HepG2 (cell line): ENCODE results near the gene TOP3B. TPM values are rescaled to one million over a fixed set of nuclear protein-coding genes. Genes with fewer than 3 reads are reported as not detected.

Source experiments
- ATAC-seq: fragments of 200-7000 bp; cut with Tn5 transposase; 3 replicates; pipeline ENCODE4 v1.9.1; 2020; ENCODE audit warnings: mild to moderate bottlenecking, moderate library complexity
- BruUV-seq: library from RNA; stranded (reverse); fragments of 400-500 nt; replicated peaks from 2 replicates; lab custom pipeline; 2021; lab: Mats Ljungman, UMichigan
- CTCF ChIA-PET: fragments of 300-600 bp; formaldehyde crosslinking; extraction: SDS; loops from one replicate; lab custom pipeline; 2021; ENCODE audit warnings: low total read pairs, inconsistent platforms, low intra/inter-chr PET ratio; lab: Yijun Ruan, JAX
- POLR2A ChIA-PET: fragments of 350-600 bp; sonication (Branson Sonifier 250); formaldehyde crosslinking; loops from one replicate; lab custom pipeline; 2020; ENCODE audit warnings: antibody characterized with exemption, inconsistent platforms; lab: Yijun Ruan, JAX
- DNase-seq: peaks from one replicate; pipeline ENCODE4 v3.0.0-alpha.2; 2015; ENCODE audit warnings: low spot score
- FAIRE-seq: peaks from 3 replicates; lab custom pipeline; 2011; peaks lifted over from hg19 to GRCh38; lab: Jason Lieb, UNC
- H2AFZ ChIP-seq: one replicate; pipeline ENCODE4 v1.6.1; 2011; ENCODE audit warnings: low read length, inconsistent platforms
- H3K27ac ChIP-seq: fragments of 300-600 bp; 3 replicates; pipeline ENCODE4 v1.8.0; 2011; ENCODE audit warnings: mixed run types, mild to moderate bottlenecking, mixed read lengths, low read length, inconsistent platforms; ENCODE audit not compliant: insufficient read depth; ENCODE audit errors: extremely low read length
- H3K27me3 ChIP-seq, 2 experiments: fragments of 200-600 bp in 1 of 2; 2 replicates in 1 of 2; 3 replicates in 1 of 2; pipeline versions ENCODE4 v1.6.0 to v1.8.0; 2011; ENCODE audit warnings: low read length in 2 of 2, mild to moderate bottlenecking in 2 of 2, moderate library complexity in 2 of 2, inconsistent platforms in 1 of 2; ENCODE audit not compliant: insufficient read depth in 2 of 2, control insufficient read depth in 1 of 2
- H3K36me3 ChIP-seq, 2 experiments: fragments of 200-600 bp in 1 of 2; replicated peaks in 1 of 2; 2 replicates in 1 of 2; 3 replicates in 1 of 2; pipeline versions ENCODE4 v1.5.1 to v1.8.0; 2011; ENCODE audit warnings: low read length in 2 of 2, inconsistent platforms in 1 of 2; ENCODE audit not compliant: insufficient read depth in 2 of 2, control insufficient read depth in 1 of 2
- H3K4me1 ChIP-seq: 2 replicates; pipeline ENCODE4 v1.5.1; 2012; ENCODE audit warnings: low read length, inconsistent platforms; ENCODE audit not compliant: insufficient read depth
- H3K4me2 ChIP-seq: 2 replicates; pipeline ENCODE4 v1.6.0; 2011; ENCODE audit warnings: low read depth, low read length, inconsistent platforms
- H3K4me3 ChIP-seq, 3 experiments: fragments of 200-600 bp in 1 of 3; sonication (generic), shearing (Covaris generic) in 1 of 3; replicated peaks in 1 of 3; 2 replicates each; pipeline ENCODE4 v1.5.1; 2011 to 2016; ENCODE audit warnings: low read length in 3 of 3, inconsistent platforms in 2 of 3, low read depth in 2 of 3, mild to moderate bottlenecking in 2 of 3, control low read depth in 1 of 3, mixed read lengths in 1 of 3; ENCODE audit not compliant: insufficient read depth in 1 of 3
- H3K79me2 ChIP-seq: one replicate; pipeline ENCODE4 v1.6.1; 2011; ENCODE audit warnings: low read length, inconsistent platforms; ENCODE audit not compliant: insufficient read depth
- H3K9ac ChIP-seq: 2 replicates; pipeline ENCODE4 v1.6.0; 2011; ENCODE audit warnings: mild to moderate bottlenecking, low read depth, low read length, inconsistent platforms; ENCODE audit not compliant: insufficient read depth
- H3K9me3 ChIP-seq: 2 replicates; pipeline ENCODE4 v1.5.1; 2012; ENCODE audit warnings: mild to moderate bottlenecking, low read length
- H4K20me1 ChIP-seq: 2 replicates; pipeline ENCODE4 v1.6.0; 2011; ENCODE audit warnings: inconsistent platforms, mild to moderate bottlenecking, low read length, moderate library complexity; ENCODE audit not compliant: insufficient read depth
- CHD2 ChIP-seq: IDR thresholded peaks from 2 replicates; pipeline ENCODE4 v1.6.1; 2011; ENCODE audit warnings: low read depth, low read length, improper control_type of control experiment
- GTF3A ChIP-seq: sonication (generic); formaldehyde crosslinking; conservative IDR thresholded peaks from 2 replicates; pipeline ENCODE4 v1.4.0; 2020; ENCODE audit warnings: mild to moderate bottlenecking, missing genetic modification reagents
- ONECUT2 ChIP-seq: sonication (generic); formaldehyde crosslinking; IDR thresholded peaks from 2 replicates; pipeline ENCODE4 v1.4.0; 2020; ENCODE audit warnings: missing genetic modification reagents
- PCBP2 ChIP-seq: fragments of 200-400 bp; formaldehyde crosslinking; optimal IDR thresholded peaks from 2 replicates; pipeline ENCODE3; 2018; ENCODE audit warnings: low read length, low read depth; ENCODE audit not compliant: poor library complexity, severe bottlenecking
- PITX1 ChIP-seq: sonication (generic); formaldehyde crosslinking; IDR thresholded peaks from 2 replicates; pipeline ENCODE4 v1.5.1; 2020; ENCODE audit warnings: mild to moderate bottlenecking, missing genetic modification reagents
- PRDM4 ChIP-seq: sonication (generic); formaldehyde crosslinking; IDR thresholded peaks from 2 replicates; pipeline ENCODE4 v1.9.0; 2021; ENCODE audit warnings: missing genetic modification reagents, borderline replicate concordance
- REPIN1 ChIP-seq: sonication (generic); formaldehyde crosslinking; IDR thresholded peaks from 2 replicates; pipeline ENCODE4 v1.8.0; 2022; ENCODE audit warnings: missing genetic modification reagents, low read depth, mild to moderate bottlenecking, borderline replicate concordance
- ZBTB8A ChIP-seq: sonication (generic); formaldehyde crosslinking; IDR thresholded peaks from 2 replicates; pipeline ENCODE4 v1.4.0; 2020; ENCODE audit warnings: mild to moderate bottlenecking, low read depth, missing genetic modification reagents, borderline replicate concordance
- ZNF138 ChIP-seq: sonication (generic); formaldehyde crosslinking; IDR thresholded peaks from 2 replicates; pipeline ENCODE4 v1.5.0; 2020; ENCODE audit warnings: mild to moderate bottlenecking, low read depth, missing genetic modification reagents
- ZNF451 ChIP-seq: sonication (generic); formaldehyde crosslinking; IDR thresholded peaks from 2 replicates; pipeline ENCODE4 v1.5.0; 2020; ENCODE audit warnings: mild to moderate bottlenecking, missing genetic modification reagents
- ZNF614 ChIP-seq: IDR thresholded peaks from 2 replicates; pipeline ENCODE4 v1.6.1; 2018; ENCODE audit warnings: missing biosample characterization, missing genetic modification reagents, inconsistent platforms, borderline replicate concordance
- ZNF670 ChIP-seq: sonication (generic); formaldehyde crosslinking; IDR thresholded peaks from 2 replicates; pipeline ENCODE4 v1.8.0; 2022; ENCODE audit warnings: mild to moderate bottlenecking, missing genetic modification reagents, borderline replicate concordance
- ZNF792 ChIP-seq: IDR thresholded peaks from 2 replicates; pipeline ENCODE4 v1.6.1; 2016
- WGBS: methylation state at CpG from one replicate; pipeline ENCODE4 v1.1.6; 2017; ENCODE audit warnings: low lambda C conversion rate; 5-methylcytosine and 5-hydroxymethylcytosine counted together
- in situ Hi-C: cut with HindIII; loops from 2 replicates; pipeline ENCODE4 v1.10.0; 2017; ENCODE audit warnings: low pct_unique_long_range_greater_than_20kb; ENCODE audit not compliant: extremely low pct_ligation_motif_present
- intact Hi-C: fragments of 100-400 bp; cut with micrococcal nuclease; formaldehyde crosslinking; loops from one replicate; pipeline ENCODE4 v1.10.0; 2022; ENCODE audit not compliant: unreplicated experiment
- polyA plus RNA-seq, 8 experiments: library from polyadenylated mRNA; depleted of rRNA in 3 of 8; stranded (reverse) in 7 of 8; unstranded in 1 of 8; fragments of >200 nt; fragmentation: Illumina TruSeq in 4 of 8; extraction: Trizol in 4 of 8; gene quantifications; 2 replicates each; pipeline versions ENCODE4 v1.2.1 to v1.2.3, GENCODE V29; 2011 to 2016; ENCODE audit warnings: low read depth in 4 of 8, missing spikeins in 1 of 8, mixed read lengths in 1 of 8; ENCODE audit not compliant: insufficient read depth in 1 of 8
- total RNA-seq, 5 experiments: library from RNA; depleted of rRNA; stranded (reverse); fragments of >200 nt; fragmentation: Illumina TruSeq; extraction: Trizol; gene quantifications; 2 replicates each; pipeline ENCODE4 v1.2.3, GENCODE V29; 2016; ENCODE audit warnings: low read depth in 1 of 5
- TF ChIP-seq, protein P1 (sequence below): sonication (generic); formaldehyde crosslinking; IDR thresholded peaks from 2 replicates; pipeline ENCODE4 v1.9.0; 2021; ENCODE audit warnings: missing genetic modification reagents, borderline replicate concordance
- TF ChIP-seq, protein P2 (sequence below): sonication (generic); formaldehyde crosslinking; IDR thresholded peaks from 2 replicates; pipeline ENCODE4 v1.8.1; 2022; ENCODE audit warnings: mild to moderate bottlenecking, missing genetic modification reagents

Gene TOP3B
- total and polyA plus RNA-seq, 2 of the 13 experiments (the other 11 are each of a cell fraction or from before 2014, with no cell fraction given) = 28.5 to 29.7 TPM

- no peaks in the 10 kb centered on the region; a peak in 1 of 5 replicates for H3K36me3 ChIP-seq
- no peaks in the 10 kb centered on the region for H3K9me3 ChIP-seq
- no peak for FAIRE-seq
- POLR2A ChIA-PET = no interaction called here
- no peak overlapping the region for H2AFZ ChIP-seq
- WGBS = 89% methylated on average over 12 of the region's 20 CpGs
- in situ Hi-C loops = no loop called here
- peaks cover 14% of the 10 kb centered on the region for H3K4me1 ChIP-seq
- no peak overlapping the region for H3K4me2 ChIP-seq
- no peak for TF ChIP-seq ZNF451 (CRISPR knock-in tag)
- TF ChIP-seq REPIN1 (CRISPR knock-in tag) = no peak
- TF ChIP-seq ZNF670 (CRISPR knock-in tag) = no peak
- no peak for TF ChIP-seq PRDM4 (CRISPR knock-in tag)
- no peak for TF ChIP-seq CHD2
- no peak for TF ChIP-seq PCBP2
- no peak for TF ChIP-seq ZNF614 (CRISPR knock-in tag)
- no peak for TF ChIP-seq ONECUT2 (CRISPR knock-in tag)
- no peak for TF ChIP-seq ZBTB8A (CRISPR knock-in tag)
- TF ChIP-seq, protein P1, sequence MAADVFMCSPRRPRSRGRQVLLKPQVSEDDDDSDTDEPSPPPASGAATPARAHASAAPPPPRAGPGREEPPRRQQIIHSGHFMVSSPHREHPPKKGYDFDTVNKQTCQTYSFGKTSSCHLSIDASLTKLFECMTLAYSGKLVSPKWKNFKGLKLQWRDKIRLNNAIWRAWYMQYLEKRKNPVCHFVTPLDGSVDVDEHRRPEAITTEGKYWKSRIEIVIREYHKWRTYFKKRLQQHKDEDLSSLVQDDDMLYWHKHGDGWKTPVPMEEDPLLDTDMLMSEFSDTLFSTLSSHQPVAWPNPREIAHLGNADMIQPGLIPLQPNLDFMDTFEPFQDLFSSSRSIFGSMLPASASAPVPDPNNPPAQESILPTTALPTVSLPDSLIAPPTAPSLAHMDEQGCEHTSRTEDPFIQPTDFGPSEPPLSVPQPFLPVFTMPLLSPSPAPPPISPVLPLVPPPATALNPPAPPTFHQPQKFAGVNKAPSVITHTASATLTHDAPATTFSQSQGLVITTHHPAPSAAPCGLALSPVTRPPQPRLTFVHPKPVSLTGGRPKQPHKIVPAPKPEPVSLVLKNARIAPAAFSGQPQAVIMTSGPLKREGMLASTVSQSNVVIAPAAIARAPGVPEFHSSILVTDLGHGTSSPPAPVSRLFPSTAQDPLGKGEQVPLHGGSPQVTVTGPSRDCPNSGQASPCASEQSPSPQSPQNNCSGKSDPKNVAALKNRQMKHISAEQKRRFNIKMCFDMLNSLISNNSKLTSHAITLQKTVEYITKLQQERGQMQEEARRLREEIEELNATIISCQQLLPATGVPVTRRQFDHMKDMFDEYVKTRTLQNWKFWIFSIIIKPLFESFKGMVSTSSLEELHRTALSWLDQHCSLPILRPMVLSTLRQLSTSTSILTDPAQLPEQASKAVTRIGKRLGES (CRISPR knock-in tag) = no peak
- TF ChIP-seq, protein P2, sequence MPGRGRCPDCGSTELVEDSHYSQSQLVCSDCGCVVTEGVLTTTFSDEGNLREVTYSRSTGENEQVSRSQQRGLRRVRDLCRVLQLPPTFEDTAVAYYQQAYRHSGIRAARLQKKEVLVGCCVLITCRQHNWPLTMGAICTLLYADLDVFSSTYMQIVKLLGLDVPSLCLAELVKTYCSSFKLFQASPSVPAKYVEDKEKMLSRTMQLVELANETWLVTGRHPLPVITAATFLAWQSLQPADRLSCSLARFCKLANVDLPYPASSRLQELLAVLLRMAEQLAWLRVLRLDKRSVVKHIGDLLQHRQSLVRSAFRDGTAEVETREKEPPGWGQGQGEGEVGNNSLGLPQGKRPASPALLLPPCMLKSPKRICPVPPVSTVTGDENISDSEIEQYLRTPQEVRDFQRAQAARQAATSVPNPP = no peak
- no peak for TF ChIP-seq ZNF792 (CRISPR knock-in tag)
- no peak for TF ChIP-seq GTF3A (CRISPR knock-in tag)
- TF ChIP-seq ZNF138 = no peak
- no peak for TF ChIP-seq PITX1
- TF ChIP-seq, all 625 proteins: peak for 0
- H3K9ac ChIP-seq = no peak overlapping the region
- no peak for DNase-seq
- H3K27me3 ChIP-seq = no peaks in the 10 kb centered on the region
- H4K20me1 ChIP-seq = no peaks in the 10 kb centered on the region
- CTCF ChIA-PET = no interaction called here
- no peak overlapping the region for H3K27ac ChIP-seq
- no peaks in the 10 kb centered on the region for H3K79me2 ChIP-seq
- intact Hi-C loops = no loop called here
- H3K4me3 ChIP-seq = no peak overlapping the region
- no peak for ATAC-seq
- no TSS peak for BruUV-seq
These were observed 62.9 kb downstream of the TOP3B start for GRCh38 chr22:21919526-21920307.
